MG63 (cell line): ENCODE measurements around the gene HOOK1. TPM values are rescaled to one million over a fixed set of nuclear protein-coding genes. Genes with fewer than 3 reads are reported as not detected.

Experiments
- DNase-seq: peaks from one replicate; pipeline ENCODE4 v3.0.0-alpha.2; 2020
- H3K27me3 ChIP-seq: fragments of 250-450 bp; sonication (Bioruptor Pico); 2 replicates; pipeline ENCODE4 v1.5.1; 2020; ENCODE audit warnings: mild to moderate bottlenecking, moderate library complexity
- H3K36me3 ChIP-seq: fragments of 250-450 bp; sonication (Bioruptor Pico); 2 replicates; pipeline ENCODE4 v1.5.1; 2020; ENCODE audit warnings: mild to moderate bottlenecking, moderate library complexity
- H3K4me3 ChIP-seq: fragments of 250-450 bp; sonication (Bioruptor Pico); 2 replicates; pipeline ENCODE4 v1.5.1; 2020; ENCODE audit warnings: mild to moderate bottlenecking, moderate library complexity
- H3K9me3 ChIP-seq: fragments of 250-450 bp; sonication (Bioruptor Pico); 2 replicates; pipeline ENCODE4 v1.5.1; 2020; ENCODE audit warnings: mild to moderate bottlenecking, moderate library complexity
- total RNA-seq: library from RNA; depleted of rRNA; stranded (reverse); fragments of >200 nt; shearing (Covaris generic); gene quantifications from 2 replicates; pipeline ENCODE4 v1.2.3, GENCODE V29; 2014; ENCODE audit warnings: low replicate concordance; rRNA removed

Gene HOOK1
- 0.30 and 0.49 TPM in 2 replicates for total RNA-seq

DNA sequence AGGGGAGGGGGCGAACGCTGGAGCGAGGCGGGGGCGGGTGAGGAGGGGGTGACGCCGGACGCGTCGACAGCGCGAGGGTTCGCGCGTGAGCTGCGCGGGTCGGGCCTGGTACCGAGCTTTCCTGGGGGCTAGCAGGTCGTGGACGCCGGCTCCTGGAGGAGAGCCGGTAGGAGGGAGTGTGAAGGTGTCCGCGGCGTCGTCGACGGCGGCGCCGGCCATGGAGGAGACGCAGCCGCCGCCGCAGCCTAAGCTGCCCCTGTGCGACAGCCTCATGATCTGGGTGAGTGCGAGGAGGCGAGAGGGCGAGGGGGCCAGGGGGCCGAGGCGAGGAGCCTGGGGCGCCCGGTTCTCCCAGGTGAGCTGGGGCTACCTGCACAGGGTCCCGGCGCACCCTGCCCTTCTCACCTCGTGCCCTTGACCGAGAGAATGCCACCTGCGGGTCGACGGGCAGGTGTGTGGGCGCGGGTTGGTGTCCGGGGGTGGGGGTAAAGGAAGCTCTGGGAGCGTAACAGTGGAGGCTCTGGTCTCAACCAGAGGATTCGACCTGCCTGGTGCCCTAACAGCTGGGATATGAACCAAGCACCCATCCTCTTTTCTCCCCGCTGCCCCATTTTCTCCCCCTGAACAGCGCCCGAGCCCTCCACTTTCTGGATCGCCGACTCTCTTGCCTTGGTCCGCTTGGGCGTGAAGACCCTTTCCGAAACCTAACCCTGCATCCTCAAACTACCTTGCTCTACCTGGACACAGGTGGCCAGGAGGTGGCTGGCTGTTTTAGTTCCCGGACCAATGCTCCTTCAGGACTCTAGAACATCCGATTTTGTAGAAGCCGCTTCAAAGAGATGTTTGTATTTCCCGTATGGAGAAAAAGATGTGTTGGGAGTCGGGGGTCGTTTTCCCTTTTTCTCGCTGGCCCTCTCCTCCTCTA is at the start of gene HOOK1:
HOOK1 (plus strand) TSS at position 49 of the 925 bp plus-strand sequence; CDS start at position 218, 169 bp downstream.
- Histone ChIP-seq H3K4me3 (peak within 1 kb of the TSS; percentile 23; the same call in 1 of the 2 replicates), H3K9me3 (no peaks in the 10 kb centered on the region), H3K27me3 (peaks cover 37% of the 10 kb centered on the region), H3K36me3 (no peaks in the 10 kb centered on the region)
- DNase-seq: no peak

DNA sequence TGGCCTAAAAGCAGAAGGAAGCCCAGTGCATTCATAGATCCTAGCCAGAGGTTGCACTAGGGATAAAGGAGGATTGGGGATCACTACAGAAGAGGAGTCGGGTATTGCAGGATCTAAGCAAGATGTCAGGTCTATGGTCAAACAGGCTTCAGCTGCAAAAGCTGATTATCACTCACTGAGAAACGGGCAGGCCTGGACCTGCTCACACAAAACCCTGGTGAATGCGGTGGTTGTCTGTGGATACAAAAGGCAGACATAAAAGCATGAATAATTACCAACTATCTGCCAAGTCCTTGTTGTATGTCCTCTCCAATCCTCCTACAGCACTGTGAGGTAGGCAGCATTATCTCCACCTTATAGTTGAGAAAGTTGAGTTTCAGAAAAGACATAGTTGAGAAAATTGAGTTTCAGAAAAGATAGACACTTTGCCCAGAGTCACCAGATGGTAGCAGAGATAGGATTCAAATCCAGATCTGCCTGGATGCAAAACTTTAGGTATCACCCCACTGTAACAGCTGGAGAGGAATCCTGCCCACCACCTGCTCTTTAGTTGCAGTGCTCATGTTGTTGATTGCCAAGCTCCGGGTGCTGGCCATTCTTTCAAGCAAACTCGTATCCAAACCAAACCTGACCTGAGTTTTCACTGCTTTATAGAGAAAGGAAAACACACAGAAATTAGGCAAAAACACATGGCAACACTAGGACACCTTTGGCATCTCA is 49.6 kb upstream of the HOOK1 start:
- Histone ChIP-seq H3K9me3 (no peaks in the 10 kb centered on the region), H3K4me3 (no peak overlapping the region), H3K27me3 (no peaks in the 10 kb centered on the region), H3K36me3 (no peaks in the 10 kb centered on the region)
- DNase-seq: no peak

GRCh38 chr1:59766227-59766855 is 48.4 kb upstream of the HOOK1 start:
- no peak overlapping the region for H3K4me3 ChIP-seq
- H3K9me3 ChIP-seq: no peaks in the 10 kb centered on the region
- no peaks in the 10 kb centered on the region for H3K27me3 ChIP-seq
- no peak for DNase-seq
- H3K36me3 ChIP-seq: no peaks in the 10 kb centered on the region

GRCh38 chr1:59767119-59767518 is 47.6 kb upstream of the HOOK1 start:
- H3K9me3 ChIP-seq: no peaks in the 10 kb centered on the region
- DNase-seq: no peak
- H3K4me3 ChIP-seq: no peak overlapping the region
- no peaks in the 10 kb centered on the region for H3K36me3 ChIP-seq
- H3K27me3 ChIP-seq: no peaks in the 10 kb centered on the region

DNA sequence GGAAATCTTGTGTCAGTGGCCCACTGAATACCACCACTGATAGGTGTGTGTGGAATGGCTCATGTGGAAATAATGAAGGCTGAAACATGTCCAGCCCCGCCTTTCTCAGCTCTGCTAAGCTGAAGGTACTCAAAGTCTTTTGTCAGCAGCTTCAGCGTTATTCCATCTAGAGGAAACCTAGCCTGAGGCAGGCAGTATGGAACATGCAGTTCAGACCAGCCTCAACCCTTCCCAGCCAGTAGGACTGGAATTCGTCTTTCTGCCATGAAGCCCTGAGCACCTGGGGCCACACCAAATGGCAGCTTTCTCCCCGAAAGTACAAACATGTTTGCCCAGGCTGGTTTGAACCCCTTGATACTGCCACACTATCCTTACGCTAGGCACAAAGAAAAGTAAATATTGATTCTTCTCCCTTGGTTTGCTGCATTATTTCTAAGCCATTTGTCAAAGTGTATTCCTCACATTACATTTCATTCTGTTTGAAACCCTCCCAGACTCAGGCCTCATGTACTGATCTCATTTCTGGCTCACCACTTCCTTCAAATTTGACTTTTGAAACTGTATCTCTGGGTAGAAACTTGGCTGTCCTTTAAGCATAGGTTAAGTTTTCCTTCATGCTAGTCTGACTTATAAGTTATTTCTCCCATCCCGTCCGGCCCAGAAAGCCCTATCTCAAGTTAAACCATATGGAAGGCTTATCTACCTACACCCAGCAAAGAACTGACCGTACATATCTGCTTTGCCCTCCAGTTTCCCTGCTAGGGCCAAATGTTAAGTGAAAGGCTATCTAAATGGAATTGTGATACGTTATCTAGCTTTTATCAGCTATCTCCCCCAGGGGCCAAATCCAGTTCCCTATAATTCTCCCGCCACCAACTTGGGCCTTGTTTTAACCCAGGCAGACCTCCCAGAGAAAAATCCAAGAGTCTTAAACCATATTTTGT is 45.7 kb upstream of the HOOK1 start:
- H3K36me3 ChIP-seq: no peaks in the 10 kb centered on the region
- DNase-seq: no peak
- H3K9me3 ChIP-seq: no peaks in the 10 kb centered on the region
- no peaks in the 10 kb centered on the region for H3K27me3 ChIP-seq
- H3K4me3 ChIP-seq: no peak overlapping the region

- no peaks in the 10 kb centered on the region for H3K9me3 ChIP-seq
- no peak overlapping the region for H3K4me3 ChIP-seq
- DNase-seq: no peak
- H3K36me3 ChIP-seq: no peaks in the 10 kb centered on the region
- H3K27me3 ChIP-seq: no peaks in the 10 kb centered on the region
Measured at GRCh38 chr1:59769736-59770095, 45.0 kb upstream of the HOOK1 start.

- no peaks in the 10 kb centered on the region for H3K27me3 ChIP-seq
- H3K36me3 ChIP-seq: no peaks in the 10 kb centered on the region
- no peak overlapping the region for H3K4me3 ChIP-seq
- no peak for DNase-seq
- H3K9me3 ChIP-seq: no peaks in the 10 kb centered on the region
Measured at GRCh38 chr1:59771361-59771760, 43.4 kb upstream of the HOOK1 start.

DNA sequence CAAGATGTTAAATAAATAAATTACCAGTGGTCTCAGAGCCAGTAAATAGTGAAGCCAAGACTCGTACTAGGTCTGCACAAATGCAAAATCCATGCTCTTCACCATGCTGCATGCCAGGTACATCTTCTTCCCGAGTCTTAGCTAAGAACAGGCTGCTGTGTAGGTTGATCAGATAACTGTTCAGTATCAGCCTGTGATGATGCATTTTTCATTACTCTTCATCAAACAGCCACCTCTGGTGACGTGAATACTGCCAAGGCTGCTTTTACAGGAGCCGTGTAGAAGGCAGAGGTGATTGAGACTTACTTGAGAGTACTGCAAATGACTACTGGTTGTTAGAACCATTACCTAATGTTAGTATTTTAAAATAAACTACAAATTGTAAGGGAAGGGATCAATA is 39.3 kb upstream of the HOOK1 start:
- Histone ChIP-seq H3K9me3 (no peaks in the 10 kb centered on the region), H3K4me3 (no peak overlapping the region), H3K27me3 (no peaks in the 10 kb centered on the region), H3K36me3 (no peaks in the 10 kb centered on the region)
- no peak for DNase-seq

DNA sequence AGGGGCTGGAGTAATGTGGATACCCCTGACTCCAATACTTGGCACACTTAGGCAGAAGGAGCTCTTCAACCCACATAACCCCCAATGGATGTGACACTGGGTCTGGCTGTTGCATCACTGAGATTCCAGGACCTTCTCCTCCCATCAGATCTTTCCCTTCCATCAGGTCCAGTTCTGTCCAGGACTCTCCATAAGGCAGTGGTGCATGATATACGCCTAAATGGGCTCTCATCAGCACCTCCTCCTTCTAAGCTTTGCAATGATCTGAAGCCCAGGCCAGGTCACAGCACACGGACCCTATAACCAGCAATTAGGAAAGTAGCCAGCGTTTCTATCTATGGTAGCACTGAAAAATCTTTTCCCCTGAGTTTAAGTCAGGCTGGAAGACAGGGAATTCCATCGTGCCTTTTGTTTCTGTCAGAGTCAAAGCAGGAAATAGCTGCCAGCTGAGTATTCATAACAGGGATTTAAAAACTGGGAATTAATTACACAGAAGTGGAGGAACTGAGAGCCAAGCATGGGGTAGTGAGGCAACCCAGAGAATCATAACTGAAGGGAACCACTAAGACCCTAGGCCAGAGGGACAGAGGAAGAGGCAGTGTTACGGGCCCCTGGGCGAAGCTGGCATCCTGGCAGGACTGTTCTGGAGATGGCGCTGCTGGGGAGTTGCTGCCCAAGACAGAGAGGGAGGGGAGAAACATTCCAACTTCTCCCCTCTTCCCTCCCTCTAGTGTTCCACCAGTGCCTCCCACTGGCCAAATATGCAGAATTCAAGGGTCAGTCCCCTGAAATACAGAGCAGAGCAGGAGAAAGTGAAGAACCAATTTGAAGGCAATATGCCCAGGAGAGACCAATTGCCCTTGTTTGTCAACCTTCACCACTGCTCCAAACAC is 37.5 kb upstream of the HOOK1 start:
- no peak for DNase-seq
- Histone ChIP-seq H3K36me3 (no peaks in the 10 kb centered on the region), H3K9me3 (no peaks in the 10 kb centered on the region), H3K27me3 (no peaks in the 10 kb centered on the region), H3K4me3 (no peak overlapping the region)

GRCh38 chr1:59779949-59780348 is 34.8 kb upstream of the HOOK1 start:
- no peak for DNase-seq
- Histone ChIP-seq H3K9me3 (no peaks in the 10 kb centered on the region), H3K36me3 (no peaks in the 10 kb centered on the region), H3K4me3 (no peak overlapping the region), H3K27me3 (no peaks in the 10 kb centered on the region)

DNA sequence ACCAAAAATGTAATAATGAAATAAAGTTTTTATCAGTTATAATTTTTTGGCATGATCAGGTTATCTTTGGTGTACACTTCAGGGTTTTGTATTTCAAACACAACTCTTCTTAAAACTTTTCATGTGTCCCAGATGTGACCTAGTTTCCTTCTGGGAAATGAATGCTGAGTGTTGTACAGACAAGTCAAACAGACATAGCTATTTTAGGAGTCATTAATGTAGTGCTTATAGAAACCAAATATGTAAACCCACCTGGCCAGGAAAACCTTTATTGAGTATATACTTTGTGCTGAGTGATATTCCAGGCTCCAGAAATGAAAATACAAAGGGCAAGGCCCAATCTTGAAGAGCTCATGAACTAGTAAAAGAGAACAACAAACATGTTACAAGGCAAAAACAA is 25.9 kb upstream of the HOOK1 start:
- H3K4me3 ChIP-seq: no peak overlapping the region
- DNase-seq: no peak

GRCh38 chr1:59798600-59798999 is 16.1 kb upstream of the HOOK1 start:
- Histone ChIP-seq H3K9me3 (no peaks in the 10 kb centered on the region), H3K4me3 (no peak overlapping the region), H3K27me3 (no peaks in the 10 kb centered on the region), H3K36me3 (no peaks in the 10 kb centered on the region)
- DNase-seq: no peak

More for the DNA sequence above, 25.9 kb upstream of the HOOK1 start:
- Histone ChIP-seq H3K9me3 (no peaks in the 10 kb centered on the region), H3K36me3 (no peaks in the 10 kb centered on the region), H3K27me3 (no peaks in the 10 kb centered on the region)

DNA sequence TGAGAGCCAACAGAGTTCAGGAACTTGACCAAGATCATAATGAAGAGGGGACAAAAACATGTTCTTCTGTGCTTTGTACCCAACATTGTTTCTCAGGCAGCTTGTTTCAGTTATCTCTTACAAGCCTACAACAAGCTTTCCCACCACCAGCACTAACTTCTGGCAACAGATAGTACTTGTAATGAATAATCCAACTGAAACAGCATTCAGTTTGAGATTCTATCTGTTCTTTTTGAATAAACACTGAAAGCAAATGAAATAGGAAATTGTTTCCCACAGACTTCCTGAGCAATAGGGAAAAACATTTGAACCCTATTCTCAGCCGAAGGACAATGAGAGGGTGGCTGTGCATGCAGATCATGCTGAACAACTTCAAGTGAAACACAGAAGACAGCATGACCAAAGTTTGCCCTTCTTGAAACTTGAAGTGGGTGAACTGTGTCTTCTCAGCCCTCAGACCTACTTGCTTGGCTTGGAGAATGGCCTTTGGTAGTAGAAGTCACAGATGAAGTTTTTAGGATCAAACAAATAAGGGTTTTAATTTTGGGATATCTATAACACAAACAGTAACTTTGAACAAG is 11.2 kb upstream of the HOOK1 start:
- no peaks in the 10 kb centered on the region for H3K9me3 ChIP-seq
- H3K36me3 ChIP-seq: no peaks in the 10 kb centered on the region
- H3K27me3 ChIP-seq: no peaks in the 10 kb centered on the region
- H3K4me3 ChIP-seq: no peak overlapping the region
- DNase-seq: no peak

DNA sequence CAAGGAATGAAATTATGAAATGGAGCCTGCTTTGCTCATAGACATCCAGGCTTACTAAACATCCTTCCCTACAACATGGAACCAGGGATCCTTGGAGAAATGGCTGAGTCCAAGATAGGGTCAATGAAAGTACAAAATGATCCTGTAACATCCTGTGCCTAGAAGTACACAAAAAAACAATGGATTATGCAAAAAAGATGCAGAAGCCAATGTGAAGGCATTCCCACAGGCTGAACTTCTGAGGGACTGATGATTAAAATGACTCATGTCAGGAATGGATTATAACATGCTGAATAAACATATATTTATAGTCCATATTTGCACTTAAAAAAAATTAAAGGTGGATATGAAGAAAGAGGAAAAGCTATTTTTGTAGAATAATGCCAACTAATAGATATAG is 10.4 kb upstream of the HOOK1 start:
- H3K9me3 ChIP-seq: no peaks in the 10 kb centered on the region
- no peaks in the 10 kb centered on the region for H3K36me3 ChIP-seq
- DNase-seq: no peak
- H3K27me3 ChIP-seq: no peaks in the 10 kb centered on the region
- no peak overlapping the region for H3K4me3 ChIP-seq

DNA sequence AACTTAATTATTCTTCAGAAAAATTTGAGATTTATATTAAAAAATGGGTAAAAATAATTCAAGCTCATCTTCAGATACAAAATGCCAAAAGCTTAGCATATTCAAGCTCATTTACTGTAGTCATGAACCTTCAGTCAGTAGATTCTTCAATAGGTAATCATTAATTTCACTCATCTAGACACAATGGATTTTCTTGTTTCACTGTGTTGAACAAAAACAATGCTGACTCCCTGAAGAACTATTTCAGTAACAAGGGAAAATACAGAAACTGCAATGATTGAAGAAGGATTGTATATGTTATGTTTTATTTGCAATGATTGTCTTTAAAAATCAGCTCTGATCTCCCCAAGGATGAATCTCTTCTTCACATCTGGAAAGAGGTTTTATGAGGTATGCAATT is 9.2 kb upstream of the HOOK1 start:
- DNase-seq: no peak
- no peak overlapping the region for H3K4me3 ChIP-seq
- H3K36me3 ChIP-seq: no peaks in the 10 kb centered on the region
- no peaks in the 10 kb centered on the region for H3K9me3 ChIP-seq
- no peaks in the 10 kb centered on the region for H3K27me3 ChIP-seq
